SH-SY5Y (cell line): ENCODE results near the gene DLEC1.

Source experiments
- GATA2 ChIP-seq: IDR thresholded peaks from 2 replicates; pipeline ENCODE4 v1.6.1; 2011; ENCODE audit warnings: mild to moderate bottlenecking, low read depth, low read length
- GATA3 ChIP-seq: IDR thresholded peaks from 2 replicates; pipeline ENCODE4 v1.6.1; 2011; ENCODE audit warnings: low read depth, mild to moderate bottlenecking, low read length, moderate library complexity

GRCh38 chr3:38142959-38143358 lies 104.0 kb downstream of the DLEC1 start:
- TF ChIP-seq GATA2 (no peak), GATA3 (no peak)
